ENCODE measurements around the gene MPZL3. TPM values are rescaled to one million over a fixed set of nuclear protein-coding genes. Genes with fewer than 3 reads are reported as not detected.

The MPZL3 gene
- total and polyA plus RNA-seq, 2 donors, result 1.4 to 4.7 TPM

DNA sequence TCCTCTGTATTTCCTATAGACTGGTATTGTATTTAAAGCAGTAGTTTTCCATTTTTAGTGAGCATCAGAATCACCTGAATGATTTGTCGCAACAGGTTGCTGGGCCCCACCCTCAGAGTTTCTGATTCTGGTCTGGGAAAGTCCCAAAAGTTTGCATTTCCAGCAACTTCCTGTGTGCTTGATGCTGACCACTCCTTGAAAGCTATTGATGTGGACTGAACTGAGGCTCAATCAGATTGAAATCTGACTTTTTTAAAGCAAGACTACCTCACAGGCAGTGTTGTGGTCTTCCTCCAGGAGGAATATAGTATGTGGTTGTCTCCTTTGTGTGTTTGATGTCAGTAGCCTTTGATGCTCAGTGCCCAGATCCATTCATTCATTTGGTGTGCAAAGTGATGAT is 29.1 kb upstream of the MPZL3 start:
- no peak for DNase-seq (ENCODE audit: extremely low spot score)
- WGBS, result 88% methylated on average over 1 of the region's 1 CpG
- Histone ChIP-seq H3K4me1 (ENCODE audit: insufficient read depth) (no peaks in the 10 kb centered on the region), H3K4me3 (ENCODE audit: low read depth, low read length) (no peak overlapping the region), H3K27ac (ENCODE audit: low read depth) (no peak overlapping the region), H3K36me3 (ENCODE audit: insufficient read depth) (no peaks in the 10 kb centered on the region)

DNA sequence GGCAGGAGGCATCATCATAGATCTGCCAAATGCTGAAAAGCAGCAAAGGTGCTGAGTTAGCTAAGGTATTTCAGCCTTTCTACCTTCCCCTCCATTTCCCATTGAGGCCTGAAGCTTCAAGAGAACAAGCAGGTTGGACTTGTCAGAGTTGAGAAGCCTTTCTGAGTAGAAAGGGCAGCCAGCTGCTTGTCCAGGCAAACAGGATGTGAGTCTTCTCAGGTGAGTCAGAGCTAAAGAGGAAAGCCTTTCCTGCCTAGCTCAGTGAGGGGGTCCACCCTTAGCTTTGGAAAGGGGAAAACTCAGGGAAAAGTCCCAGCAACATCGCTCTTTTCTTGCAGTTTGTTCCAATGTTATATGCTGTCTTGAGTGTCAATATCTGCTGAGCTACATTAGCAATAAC is 25.1 kb upstream of the MPZL3 start:
- 82% methylated on average over 1 of the region's 1 CpG for WGBS
- peak overlapping the region; percentile 38 for H3K27ac ChIP-seq (ENCODE audit: low read depth)

DNA sequence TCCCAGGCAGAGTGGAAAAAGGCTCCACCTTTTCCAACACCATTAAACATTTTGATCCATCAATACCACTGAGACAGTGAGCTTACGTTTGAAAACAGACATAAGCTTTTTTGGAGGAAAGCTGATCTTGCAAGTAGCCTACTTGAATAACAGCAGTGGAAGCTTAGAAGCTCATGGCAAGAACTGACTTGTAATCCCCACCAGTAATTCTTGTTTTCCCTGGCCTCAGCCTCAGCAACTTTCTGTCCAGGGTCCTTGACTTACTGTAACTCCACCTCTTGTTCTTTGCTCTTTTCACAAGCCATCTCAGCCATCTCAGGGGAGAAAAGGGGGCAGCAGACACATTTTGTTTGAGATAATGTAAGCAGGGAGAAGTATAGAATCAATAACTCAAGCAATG is 24.3 kb upstream of the MPZL3 start:
- no peak for DNase-seq (ENCODE audit: extremely low spot score)
- Histone ChIP-seq H3K27ac (ENCODE audit: low read depth) (peak overlapping the region; percentile 59), H3K4me1 (ENCODE audit: insufficient read depth) (no peaks in the 10 kb centered on the region), H3K36me3 (ENCODE audit: insufficient read depth) (no peaks in the 10 kb centered on the region), H3K4me3 (ENCODE audit: low read depth, low read length) (no peak overlapping the region)
- 60% methylated on average over 1 of the region's 1 CpG for WGBS

More for the DNA sequence above, 25.1 kb upstream of the MPZL3 start:
- Histone ChIP-seq H3K4me1 (ENCODE audit: insufficient read depth) (no peaks in the 10 kb centered on the region), H3K4me3 (ENCODE audit: low read depth, low read length) (no peak overlapping the region), H3K36me3 (ENCODE audit: insufficient read depth) (no peaks in the 10 kb centered on the region)
- DNase-seq (ENCODE audit: extremely low spot score), result no peak

DNA sequence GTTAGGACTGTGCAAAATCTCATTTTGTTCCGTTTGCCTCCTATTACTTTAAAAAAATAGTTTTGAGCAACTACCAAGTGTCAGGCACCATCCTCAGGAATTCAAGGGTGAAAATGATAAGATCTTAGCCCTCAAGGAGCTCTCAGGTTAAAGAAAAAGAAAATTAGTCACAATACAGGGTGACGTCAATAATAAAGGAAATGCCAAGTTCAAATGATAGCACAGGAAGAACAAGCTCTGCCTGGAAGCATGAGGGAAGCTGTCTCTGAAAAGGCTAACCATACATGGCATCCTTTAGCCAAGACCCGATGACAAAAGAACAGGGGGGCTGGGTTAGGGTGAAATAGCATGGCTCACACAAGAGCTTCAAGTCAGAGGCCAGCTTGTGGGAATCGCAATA is 23.0 kb upstream of the MPZL3 start:
- H3K4me3 ChIP-seq (ENCODE audit: low read depth, low read length), result no peak overlapping the region
- no peak overlapping the region for H3K27ac ChIP-seq (ENCODE audit: low read depth)
- H3K4me1 ChIP-seq (ENCODE audit: insufficient read depth), result no peaks in the 10 kb centered on the region
- WGBS, result 67% methylated on average over 4 of the region's 4 CpGs
- DNase-seq (ENCODE audit: extremely low spot score), result no peak
- no peaks in the 10 kb centered on the region for H3K36me3 ChIP-seq (ENCODE audit: insufficient read depth)

DNA sequence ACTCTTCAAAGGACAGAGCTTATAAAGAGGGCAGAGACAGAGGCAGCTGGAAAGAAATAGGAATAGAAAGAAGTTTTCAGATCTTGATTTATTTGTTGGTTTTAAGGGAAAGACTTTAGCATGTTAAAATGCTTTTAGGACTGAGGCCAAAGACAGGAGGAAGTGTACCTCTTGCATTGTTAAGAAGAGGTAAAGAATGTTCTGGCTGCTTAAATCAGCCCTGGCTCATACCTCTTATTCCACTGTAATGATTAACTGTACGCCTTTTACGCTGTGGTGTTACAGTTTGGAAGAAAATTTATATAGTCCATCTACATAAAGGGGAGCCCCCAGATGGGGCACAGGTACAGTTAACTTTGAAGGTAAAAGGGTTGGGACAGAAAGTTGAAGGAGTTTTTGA is 22.0 kb upstream of the MPZL3 start:
- H3K4me3 ChIP-seq (ENCODE audit: low read depth, low read length), result no peak overlapping the region

DNA sequence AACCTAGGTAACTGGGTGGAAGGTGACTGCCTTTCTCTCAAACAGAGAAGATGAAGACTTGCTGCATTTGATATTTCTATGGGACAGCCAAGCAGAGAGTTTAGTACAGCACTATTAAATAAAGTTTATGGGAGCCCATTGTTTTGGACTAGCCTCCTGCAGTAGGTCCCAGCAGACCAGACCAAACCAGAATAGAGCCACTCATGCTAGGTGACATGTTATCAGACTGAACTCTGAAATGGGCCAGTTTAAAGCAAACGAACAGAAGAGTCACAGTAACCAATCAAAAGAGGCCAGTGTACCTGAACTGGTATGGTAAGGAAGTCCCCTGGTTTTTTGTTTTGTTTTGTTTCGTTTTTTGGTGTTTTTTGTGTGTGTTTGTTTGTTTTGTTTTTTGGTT is 19.8 kb upstream of the MPZL3 start:
- Histone ChIP-seq H3K27ac (ENCODE audit: low read depth) (no peak overlapping the region), H3K4me1 (ENCODE audit: insufficient read depth) (no peaks in the 10 kb centered on the region), H3K36me3 (ENCODE audit: insufficient read depth) (no peaks in the 10 kb centered on the region), H3K4me3 (ENCODE audit: low read depth, low read length) (no peak overlapping the region)
- no peak for DNase-seq (ENCODE audit: extremely low spot score)
- WGBS, result 62% methylated on average over 2 of the region's 2 CpGs

More for the DNA sequence above, 22.0 kb upstream of the MPZL3 start:
- no peak for DNase-seq (ENCODE audit: extremely low spot score)
- 85% methylated on average over 2 of the region's 2 CpGs for WGBS
- Histone ChIP-seq H3K4me1 (ENCODE audit: insufficient read depth) (no peaks in the 10 kb centered on the region), H3K36me3 (ENCODE audit: insufficient read depth) (no peaks in the 10 kb centered on the region), H3K27ac (ENCODE audit: low read depth) (peak overlapping the region; percentile 52)

DNA sequence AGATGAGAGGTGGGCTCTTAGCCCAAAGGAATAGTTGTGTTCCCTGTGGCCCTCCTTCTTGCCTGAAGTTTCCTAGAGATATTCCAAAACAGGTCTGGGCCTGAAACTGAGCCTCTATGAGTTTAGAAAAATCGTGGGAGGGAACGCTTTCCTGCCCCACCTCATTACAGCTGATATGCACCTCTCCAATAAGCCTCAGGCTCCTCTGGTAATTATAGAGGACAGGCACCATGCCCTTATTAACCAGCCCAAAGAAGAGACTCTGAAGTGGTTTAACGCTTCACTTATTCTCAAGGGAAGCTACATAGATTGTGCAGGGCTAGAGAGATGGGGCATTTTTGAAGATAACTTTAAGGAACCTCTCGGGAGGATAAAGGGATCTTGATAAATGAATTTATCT is 15.3 kb upstream of the MPZL3 start:
- WGBS, result 71% methylated on average over 4 of the region's 4 CpGs
- no peak for DNase-seq (ENCODE audit: extremely low spot score)
- no peaks in the 10 kb centered on the region for H3K4me1 ChIP-seq (ENCODE audit: insufficient read depth)
- no peak overlapping the region for H3K4me3 ChIP-seq (ENCODE audit: low read depth, low read length)
- no peaks in the 10 kb centered on the region for H3K36me3 ChIP-seq (ENCODE audit: insufficient read depth)
- no peak overlapping the region for H3K27ac ChIP-seq (ENCODE audit: low read depth)

DNA sequence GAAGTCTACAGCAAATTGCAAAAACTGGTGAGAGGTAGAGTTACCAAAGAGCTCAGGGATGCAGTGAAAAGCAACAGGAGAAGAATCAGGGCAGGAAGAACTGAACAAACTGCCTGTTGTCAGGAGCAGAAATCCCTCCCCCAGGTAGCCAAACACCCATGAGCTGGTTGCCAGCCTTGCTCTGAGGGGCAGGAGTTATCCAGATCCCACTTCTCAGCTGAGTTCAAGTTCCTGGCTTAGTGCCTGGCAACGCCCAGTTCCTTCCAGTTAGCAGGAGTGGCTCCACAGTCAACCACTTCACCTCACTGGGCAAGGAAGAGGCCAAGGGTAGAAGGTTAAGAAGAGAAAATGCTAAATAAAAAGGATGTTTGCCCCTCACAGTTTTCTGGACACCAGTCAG is 13.8 kb upstream of the MPZL3 start:
- no peaks in the 10 kb centered on the region for H3K36me3 ChIP-seq (ENCODE audit: insufficient read depth)
- no peak overlapping the region for H3K27ac ChIP-seq (ENCODE audit: low read depth)
- no peak overlapping the region for H3K4me3 ChIP-seq (ENCODE audit: low read depth, low read length)
- DNase-seq (ENCODE audit: extremely low spot score), result no peak
- WGBS, result 68% methylated on average over 1 of the region's 1 CpG
- no peaks in the 10 kb centered on the region for H3K4me1 ChIP-seq (ENCODE audit: insufficient read depth)

DNA sequence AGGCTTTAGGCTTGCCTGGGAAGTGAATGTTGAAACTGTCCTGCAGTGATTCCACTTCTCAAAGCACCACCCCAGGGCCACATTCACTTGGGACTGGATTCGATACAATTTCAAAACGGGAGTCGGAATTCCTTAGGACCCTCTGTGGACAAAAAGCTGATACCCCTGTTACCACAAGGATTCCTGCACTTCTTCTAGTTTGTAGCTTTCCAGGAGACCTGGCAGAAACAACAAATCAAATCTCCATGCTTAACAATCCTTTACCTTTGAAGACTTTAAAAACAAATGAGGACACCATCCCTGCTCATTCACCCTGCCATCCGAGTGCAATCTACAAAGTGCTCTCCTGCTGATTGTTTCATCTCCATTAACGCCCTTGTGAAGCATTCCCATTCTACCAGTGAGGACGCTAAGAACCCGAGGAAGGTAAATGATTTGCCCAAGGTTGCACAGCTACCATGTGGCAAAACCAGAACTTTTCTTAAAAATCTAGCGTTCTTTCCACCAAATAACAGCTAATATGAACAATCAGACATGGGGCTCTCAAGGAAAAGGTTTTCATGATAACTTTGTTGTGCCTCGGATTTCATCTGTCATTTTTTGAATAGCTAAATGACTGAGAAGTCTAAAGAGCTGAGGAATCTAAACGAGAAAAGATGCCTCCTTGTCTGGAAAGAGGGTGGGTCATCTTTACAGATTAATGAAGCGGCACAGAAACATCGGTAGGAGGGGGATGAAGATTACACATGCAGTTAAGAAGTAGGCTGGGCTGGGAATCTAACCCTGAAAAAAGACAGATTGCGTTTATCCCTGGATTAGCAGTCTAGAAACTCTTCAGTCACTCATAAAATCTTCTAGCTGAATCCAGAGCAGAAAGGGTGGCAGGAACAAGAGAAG is 12.7 kb upstream of the MPZL3 start:
- no peak for DNase-seq (ENCODE audit: extremely low spot score)
- 42% methylated on average over 13 of the region's 13 CpGs for WGBS
- Histone ChIP-seq H3K4me1 (ENCODE audit: insufficient read depth) (no peaks in the 10 kb centered on the region), H3K36me3 (ENCODE audit: insufficient read depth) (no peaks in the 10 kb centered on the region), H3K27ac (ENCODE audit: low read depth) (peak overlapping the region; percentile 65), H3K4me3 (ENCODE audit: low read depth, low read length) (peak overlapping the region; percentile 28)

DNA sequence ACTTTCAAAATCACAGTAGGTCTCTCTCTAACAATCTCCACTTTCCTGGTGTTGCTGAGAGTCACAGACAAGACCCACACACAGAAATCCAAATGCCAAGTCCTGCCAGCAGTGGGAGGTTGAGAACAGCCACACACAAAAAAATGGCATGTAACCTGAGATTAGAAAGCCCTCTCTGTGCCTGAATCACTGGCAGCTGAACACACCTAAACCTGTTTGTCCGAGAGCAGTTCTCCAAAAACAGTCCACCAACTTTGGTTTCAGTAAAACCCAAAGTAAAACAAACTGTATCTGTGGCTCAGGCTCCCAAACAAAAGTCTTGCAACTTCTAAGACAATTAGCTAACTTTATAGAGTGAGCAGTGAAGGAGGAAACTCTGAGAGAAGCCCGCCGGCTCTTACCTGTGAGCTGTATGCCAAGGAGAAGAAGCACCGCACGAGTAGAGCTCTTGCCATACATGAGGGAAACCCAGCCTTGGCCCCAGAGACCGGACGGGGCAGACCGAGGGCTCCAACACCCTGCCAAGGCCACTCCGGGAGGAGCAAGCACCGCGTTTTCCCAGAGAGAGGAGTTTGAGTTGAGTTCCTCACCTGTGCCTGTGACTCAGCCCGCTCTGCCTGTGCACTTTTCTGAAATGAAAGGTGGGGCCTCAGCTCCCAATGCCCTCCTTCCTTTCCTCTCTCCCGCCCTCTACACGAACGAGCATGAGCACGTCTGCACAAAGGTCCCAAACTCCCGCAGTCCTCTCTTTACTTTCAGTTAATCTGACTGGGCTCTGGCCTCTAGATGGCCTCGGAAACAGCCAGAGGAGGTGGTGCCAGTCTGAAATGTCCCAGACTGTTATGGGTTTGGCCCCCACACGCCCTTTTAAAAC is 11.8 kb upstream of the MPZL3 start, which contains the start of gene MPZL2:
TSS of gene MPZL2 (minus strand) at position 603 of the 874 bp plus-strand sequence. CDS start at position 459, 144 bp downstream.
- Histone ChIP-seq H3K4me1 (ENCODE audit: insufficient read depth) (no peaks in the 10 kb centered on the region), H3K36me3 (ENCODE audit: insufficient read depth) (no peaks in the 10 kb centered on the region), H3K27ac (ENCODE audit: low read depth) (peak within 1 kb of the TSS; percentile 86), H3K4me3 (ENCODE audit: low read depth, low read length) (peak within 1 kb of the TSS; percentile 28)
- 8% methylated on average over 19 of the region's 19 CpGs for WGBS
- peak; percentile 80 for DNase-seq (ENCODE audit: extremely low spot score)

DNA sequence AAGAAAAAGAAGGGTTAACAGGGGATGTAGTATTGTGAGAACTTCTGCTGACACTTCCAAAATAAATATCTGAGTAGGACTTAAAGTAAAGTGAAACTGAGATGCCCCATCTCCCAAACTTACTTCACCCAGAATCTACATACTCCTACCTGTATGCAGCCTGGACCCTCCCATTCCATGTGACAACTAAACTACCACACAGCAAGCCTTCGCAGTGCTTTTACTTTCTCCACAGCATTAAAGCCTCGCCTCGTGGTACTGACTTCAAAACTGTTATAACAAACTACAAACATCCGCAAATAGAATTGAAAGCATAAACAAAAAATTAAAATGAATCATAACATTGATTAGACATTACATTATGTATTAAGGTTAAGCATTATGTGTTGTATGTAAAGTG is 10.9 kb upstream of the MPZL3 start:
- no peak for DNase-seq (ENCODE audit: extremely low spot score)
- Histone ChIP-seq H3K4me3 (ENCODE audit: low read depth, low read length) (peak overlapping the region; percentile 12), H3K4me1 (ENCODE audit: insufficient read depth) (no peaks in the 10 kb centered on the region), H3K27ac (ENCODE audit: low read depth) (no peak overlapping the region), H3K36me3 (ENCODE audit: insufficient read depth) (no peaks in the 10 kb centered on the region)
- 60% methylated on average over 4 of the region's 4 CpGs for WGBS

DNA sequence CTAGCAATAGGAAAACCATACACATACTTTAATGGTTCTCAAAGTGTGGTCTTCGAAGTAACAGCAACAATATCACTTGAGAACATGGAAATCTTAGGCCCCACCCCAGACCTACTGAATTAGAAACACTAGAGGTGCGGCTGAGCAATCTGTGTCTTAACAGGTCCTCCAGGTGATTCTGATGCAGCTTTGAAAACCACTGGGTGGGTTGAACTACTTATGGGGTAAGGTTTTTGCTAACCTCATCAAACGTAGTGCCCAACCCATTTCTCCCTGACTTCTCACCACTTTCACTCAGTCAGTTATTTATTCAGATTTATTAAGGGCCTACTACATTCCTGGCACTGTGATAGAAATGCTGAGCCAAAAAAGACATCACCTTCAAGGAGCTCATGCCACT is 8.2 kb upstream of the MPZL3 start:
- DNase-seq (ENCODE audit: extremely low spot score), result no peak
- WGBS, result 76% methylated on average over 3 of the region's 3 CpGs
- Histone ChIP-seq H3K4me3 (ENCODE audit: low read depth, low read length) (no peak overlapping the region), H3K27ac (ENCODE audit: low read depth) (no peak overlapping the region), H3K36me3 (ENCODE audit: insufficient read depth) (no peaks in the 10 kb centered on the region), H3K4me1 (ENCODE audit: insufficient read depth) (no peaks in the 10 kb centered on the region)

DNA sequence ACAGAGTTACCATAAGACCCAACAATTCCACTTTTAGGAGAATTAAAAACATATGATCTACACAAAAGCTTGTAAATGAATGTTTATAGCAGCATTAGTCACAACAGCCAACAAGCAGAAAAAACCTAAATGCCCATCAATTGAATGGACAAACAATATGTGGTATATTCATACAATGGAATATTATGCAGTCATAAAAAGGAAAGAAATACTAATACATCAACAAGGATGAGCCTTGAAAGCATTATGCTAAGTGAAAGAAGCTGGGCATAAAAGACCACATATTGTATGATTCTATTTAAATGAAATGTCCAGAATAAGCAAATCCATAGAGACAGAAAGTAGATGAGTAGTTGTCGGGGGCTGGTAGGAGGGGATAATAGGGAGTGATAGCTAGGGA is 7.0 kb upstream of the MPZL3 start:
- 97% methylated on average over 1 of the region's 1 CpG for WGBS
- H3K4me3 ChIP-seq (ENCODE audit: low read depth, low read length), result no peak overlapping the region
- H3K36me3 ChIP-seq (ENCODE audit: insufficient read depth), result no peaks in the 10 kb centered on the region
- no peaks in the 10 kb centered on the region for H3K4me1 ChIP-seq (ENCODE audit: insufficient read depth)
- no peak for DNase-seq (ENCODE audit: extremely low spot score)
- H3K27ac ChIP-seq (ENCODE audit: low read depth), result no peak overlapping the region

DNA sequence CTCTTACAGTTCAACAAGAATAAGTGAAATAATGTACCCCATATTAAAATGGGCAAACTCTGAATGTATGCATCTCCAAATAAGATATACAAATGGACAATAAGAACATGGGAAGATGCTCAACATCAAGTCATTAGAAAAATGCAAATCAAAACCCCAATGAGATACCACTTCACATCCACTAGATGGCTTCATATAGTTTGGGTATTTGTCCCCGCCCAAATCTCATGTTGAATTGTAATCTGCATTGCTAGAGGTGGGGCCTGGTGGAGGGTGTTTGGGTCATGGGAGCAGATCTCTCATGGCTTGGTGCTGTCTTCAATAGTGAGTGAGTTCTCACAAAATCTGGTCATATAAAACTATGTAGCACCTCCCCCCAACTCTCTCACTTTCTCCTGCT is 6.2 kb upstream of the MPZL3 start:
- Histone ChIP-seq H3K4me1 (ENCODE audit: insufficient read depth) (no peaks in the 10 kb centered on the region), H3K27ac (ENCODE audit: low read depth) (no peak overlapping the region), H3K4me3 (ENCODE audit: low read depth, low read length) (no peak overlapping the region), H3K36me3 (ENCODE audit: insufficient read depth) (no peaks in the 10 kb centered on the region)
- WGBS, result 84% methylated on average over 1 of the region's 1 CpG
- no peak for DNase-seq (ENCODE audit: extremely low spot score)
